GM21360 (cell line): ENCODE results near the gene TNNT2.

Experiments
- ATAC-seq: cut with Tn5 transposase; IDR thresholded peaks from one replicate; pipeline ENCODE4 v1.9.1; 2021; ENCODE audit warnings: mild to moderate bottlenecking, moderate library complexity; ENCODE audit not compliant: unreplicated experiment

TNNT2 gene

GRCh38 chr1:201335901-201336300 is 41.6 kb downstream of the TNNT2 start:
- no peak for ATAC-seq

GRCh38 chr1:201335174-201335870 is 42.2 kb downstream of the TNNT2 start:
- no peak for ATAC-seq

GRCh38 chr1:201334325-201335173 is 42.9 kb downstream of the TNNT2 start:
- no peak for ATAC-seq

GRCh38 chr1:201332616-201333335 is 44.7 kb downstream of the TNNT2 start:
- no peak for ATAC-seq

- ATAC-seq: no peak
Measured at GRCh38 chr1:201332021-201332420, 45.5 kb downstream of the TNNT2 start.

GRCh38 chr1:201331166-201331565 is 46.3 kb downstream of the TNNT2 start:
- ATAC-seq: no peak

- no peak for ATAC-seq
Measured at GRCh38 chr1:201330541-201330940, 46.9 kb downstream of the TNNT2 start.

- ATAC-seq: no peak
Measured at GRCh38 chr1:201329801-201330200, 47.7 kb downstream of the TNNT2 start.

GRCh38 chr1:201329286-201329685 is 48.2 kb downstream of the TNNT2 start:
- no peak for ATAC-seq

- ATAC-seq: no peak
Measured at GRCh38 chr1:201328576-201328975, 48.9 kb downstream of the TNNT2 start.

- ATAC-seq: no peak
Measured at GRCh38 chr1:201327687-201328240, 49.7 kb downstream of the TNNT2 start.

GRCh38 chr1:201326710-201327109 is 50.8 kb downstream of the TNNT2 start:
- ATAC-seq: no peak

- ATAC-seq: no peak
Measured at GRCh38 chr1:201325678-201326060, 51.8 kb downstream of the TNNT2 start.

- ATAC-seq: no peak
Measured at GRCh38 chr1:201324821-201325677, 52.4 kb downstream of the TNNT2 start.

GRCh38 chr1:201324306-201324705 is 53.2 kb downstream of the TNNT2 start:
- ATAC-seq: no peak

- ATAC-seq: no peak
Measured at GRCh38 chr1:201322653-201323510, 54.6 kb downstream of the TNNT2 start.

GRCh38 chr1:201321826-201322390 is 55.6 kb downstream of the TNNT2 start:
- ATAC-seq: no peak

GRCh38 chr1:201320168-201320788 is 57.2 kb downstream of the TNNT2 start:
- no peak for ATAC-seq

- ATAC-seq: no peak
Measured at GRCh38 chr1:201319631-201320030, 57.8 kb downstream of the TNNT2 start.
